K562 (cell line): ENCODE data around the gene GORASP1. TPM values are rescaled to one million over a fixed set of nuclear protein-coding genes. Genes with fewer than 3 reads are reported as not detected.

ENCODE experiments used
- ADNP ChIP-seq: fragments of 200-800 bp; sonication (Bioruptor generic); IDR thresholded peaks from 2 replicates; pipeline ENCODE4 v1.6.1; 2016; ENCODE audit warnings: missing genetic modification characterization, missing compliant biosample characterization
- ARNT ChIP-seq, 2 experiments: fragments of 450-650 bp; IDR thresholded peaks; 2 replicates each; pipeline ENCODE4 v1.6.1; 2016; ENCODE audit warnings: mild to moderate bottlenecking in 1 of 2
- ATF1 ChIP-seq, 2 experiments: fragments of 450-650 bp in 1 of 2; IDR thresholded peaks; 2 replicates each; pipeline ENCODE4 v1.6.1; 2016; ENCODE audit warnings: missing compliant biosample characterization in 1 of 2, missing genetic modification characterization in 1 of 2
- BCL6 ChIP-seq: fragments of 250-450 bp; sonication (Bioruptor Pico); IDR thresholded peaks from 2 replicates; pipeline ENCODE4 v1.4.0; 2020
- CBFA2T2 ChIP-seq: fragments of 450-650 bp; conservative IDR thresholded peaks from 2 replicates; pipeline ENCODE4 v1.6.1; 2017; ENCODE audit warnings: mild to moderate bottlenecking
- CHD4 ChIP-seq: fragments of 200-600 bp; sonication (generic); IDR thresholded peaks from 3 replicates; pipeline ENCODE4 v1.6.1; 2012; ENCODE audit warnings: low read depth, mild to moderate bottlenecking, mixed read lengths, low read length, inconsistent platforms; ENCODE audit not compliant: insufficient read depth, insufficient replicate concordance, poor library complexity, severe bottlenecking
- CREB3 ChIP-seq: fragments of 450-650 bp; conservative IDR thresholded peaks from 2 replicates; pipeline ENCODE4 v1.6.1; 2016; ENCODE audit warnings: missing genetic modification characterization, low read depth, mild to moderate bottlenecking, missing compliant biosample characterization, moderate library complexity
- FOSL1 ChIP-seq: fragments of 200-800 bp; sonication (Bioruptor generic); conservative IDR thresholded peaks from 2 replicates; pipeline ENCODE4 v1.6.1; 2016; ENCODE audit warnings: missing genetic modification characterization, missing compliant biosample characterization
- HINFP ChIP-seq: fragments of 450-650 bp; conservative IDR thresholded peaks from 2 replicates; pipeline ENCODE4 v1.6.1; 2016; ENCODE audit warnings: missing genetic modification characterization, low read depth, mild to moderate bottlenecking, control low read depth, missing compliant biosample characterization
- HMG20B ChIP-seq: fragments of 250-450 bp; sonication (Bioruptor Pico); IDR thresholded peaks from 2 replicates; pipeline ENCODE4 v1.5.0; 2021; ENCODE audit warnings: mild to moderate bottlenecking
- HNRNPK ChIP-seq: fragments of 200-400 bp; formaldehyde crosslinking; IDR thresholded peaks from one replicate; pipeline ENCODE4 v1.6.1; 2018; ENCODE audit warnings: mild to moderate bottlenecking, low read depth, low read length; ENCODE audit not compliant: poor library complexity, severe bottlenecking
- HNRNPUL1 ChIP-seq: fragments of 200-400 bp; formaldehyde crosslinking; IDR thresholded peaks from 2 replicates; pipeline ENCODE4 v1.6.1; 2017; ENCODE audit warnings: low read length
- HOXB6 ChIP-seq: fragments of 250-450 bp; sonication (Bioruptor Pico); IDR thresholded peaks from 2 replicates; pipeline ENCODE4 v1.5.1; 2022; ENCODE audit warnings: mild to moderate bottlenecking, borderline replicate concordance
- KAT8 ChIP-seq: fragments of 450-650 bp; IDR thresholded peaks from 2 replicates; pipeline ENCODE4 v1.6.1; 2016; ENCODE audit warnings: low read depth, mild to moderate bottlenecking
- KLF16 ChIP-seq: IDR thresholded peaks from 2 replicates; pipeline ENCODE4 v1.6.1; 2016; ENCODE audit warnings: antibody characterized with exemption
- MBD1 ChIP-seq: fragments of 250-450 bp; sonication (Bioruptor Pico); IDR thresholded peaks from 2 replicates; pipeline ENCODE4 v1.8.0; 2022; ENCODE audit warnings: inconsistent platforms
- MXD1 ChIP-seq: fragments of 250-450 bp; sonication (Bioruptor Pico); IDR thresholded peaks from 2 replicates; pipeline ENCODE4 v1.8.0; 2021; ENCODE audit warnings: borderline replicate concordance, mild to moderate bottlenecking, moderate library complexity; ENCODE audit not compliant: poor library complexity, severe bottlenecking
- POLR2AphosphoS5 ChIP-seq: IDR thresholded peaks from 2 replicates; pipeline ENCODE4 v1.6.1; 2011; ENCODE audit warnings: mild to moderate bottlenecking, low read depth, low read length, moderate library complexity; ENCODE audit not compliant: control insufficient read depth, insufficient read depth
- POU5F1 ChIP-seq: fragments of 150-350 bp; IDR thresholded peaks from 2 replicates; pipeline ENCODE4 v1.6.1; 2014; ENCODE audit warnings: borderline replicate concordance, low read length, low read depth, mild to moderate bottlenecking; ENCODE audit not compliant: partially characterized antibody
- TEAD2 ChIP-seq: fragments of 450-650 bp; IDR thresholded peaks from 2 replicates; pipeline ENCODE4 v1.6.1; 2016; ENCODE audit warnings: missing genetic modification characterization, control low read depth, missing compliant biosample characterization
- TRIM28 ChIP-seq: fragments of 450-650 bp; IDR thresholded peaks from 2 replicates; pipeline ENCODE4 v1.6.1; 2017
- ZNF436 ChIP-seq: fragments of 250-450, 450-650 bp; sonication (Bioruptor Pico); formaldehyde crosslinking; IDR thresholded peaks from 2 replicates; pipeline ENCODE4 v1.7.0; 2020; ENCODE audit warnings: mild to moderate bottlenecking
- ZNF785 ChIP-seq: fragments of 250-450 bp; sonication (Bioruptor Pico); IDR thresholded peaks from 2 replicates; pipeline ENCODE4 v1.4.0; 2020; ENCODE audit warnings: mild to moderate bottlenecking
- polyA plus RNA-seq, 8 experiments: library from polyadenylated mRNA; depleted of rRNA in 4 of 8; stranded (reverse) in 5 of 8; unstranded in 3 of 8; fragments of >200 nt; fragmentation: Nextera tagmentation in 2 of 8; fragmentation: Illumina TruSeq in 1 of 8; extraction: Ambion mirVana in 2 of 8; extraction: Trizol in 1 of 8; gene quantifications; 2 replicates each; pipeline versions ENCODE4 v1.2.1 to v1.2.3, GENCODE V29; 2011 to 2014; ENCODE audit warnings: inconsistent platforms in 1 of 8, missing spikeins in 1 of 8
- total RNA-seq, 7 experiments: library from RNA; depleted of rRNA in 6 of 7; stranded (reverse); fragments of >200 nt in 6 of 7; fragmentation: Illumina TruSeq in 2 of 7; extraction: Trizol in 2 of 7; gene quantifications; 2 replicates each; pipeline versions ENCODE4 v1.2.1 to v1.2.3, GENCODE V29; 2011 to 2021; ENCODE audit warnings: low replicate concordance in 1 of 7

Gene GORASP1
- total and polyA plus RNA-seq, 9 of the 15 experiments (the other 6 are each of a cell fraction or from before 2014, with no cell fraction given), result 8.4 to 87.9 (median 67.6) TPM

- TF ChIP-seq ATF1 (CRISPR knock-in tag; IDR thresholded peaks at IDR 0.05) (peak; percentile 80), ATF1 (tag; IDR thresholded peaks at IDR 0.05) (peak; percentile 98), HOXB6 (no peak), FOSL1 (tag) (no peak; the same call in 1 of the 2 replicates), MBD1 (CRISPR knock-in tag) (no peak), CHD4 (no peak), ARNT (IDR thresholded peaks at IDR 0.05) (no peak), CREB3 (tag) (no peak), POU5F1 (no peak), MXD1 (CRISPR knock-in tag) (no peak), TRIM28 (no peak; the same call in 1 of the 2 replicates), ZNF436 (CRISPR knock-in tag) (no peak), ZNF785 (no peak), HNRNPUL1 (no peak), HINFP (tag) (no peak), HNRNPK (no peak), KLF16 (no peak), ADNP (tag) (no peak), KAT8 (no peak), HMG20B (no peak), POLR2AphosphoS5 (peak; percentile 65; the same call in 1 of the 2 replicates), BCL6 (no peak), TEAD2 (no peak), CBFA2T2 (no peak)
These were observed at the start of gene GORASP1, which contains the start of gene TTC21A (continued) for GRCh38 chr3:39107388-39108199.
